Gastrocnemius medialis (tissue), 4 donors: ENCODE data around the gene ATG9B. TPM values are rescaled to one million over a fixed set of nuclear protein-coding genes. Genes with fewer than 3 reads are reported as not detected.

Experiments used
- ATAC-seq, 2 donors: fragments of 150-250 bp; one replicate each; pipeline ENCODE4 v1.9.1; 2016
- DNase-seq, 2 donors: peaks; one replicate each; pipeline ENCODE4 v3.0.0-alpha.2; 2019
- H3K27ac ChIP-seq, 4 donors: fragments of 200-600 bp; sonication (generic); 1 replicate in 1 of 4; 2 replicates in 3 of 4; pipeline ENCODE4 v1.5.1; 2016 to 2018; ENCODE audit warnings: mild to moderate bottlenecking in 2 of 4, moderate library complexity in 1 of 4
- H3K27me3 ChIP-seq, 3 donors: fragments of 200-600 bp; sonication (generic) in 2 of 3; 1 replicate in 1 of 3; 2 replicates in 2 of 3; pipeline versions ENCODE4 v1.5.1 to v1.6.0; 2016 to 2019; ENCODE audit warnings: mild to moderate bottlenecking in 1 of 3, moderate library complexity in 1 of 3
- H3K36me3 ChIP-seq, 2 donors: fragments of 200-600 bp; sonication (generic) in 1 of 2; one replicate each; pipeline ENCODE4 v1.5.1; 2017 to 2018
- H3K4me1 ChIP-seq, 2 donors: fragments of 200-600 bp; sonication (generic) in 1 of 2; one replicate each; pipeline ENCODE4 v1.5.1; 2016 to 2017; ENCODE audit warnings: mild to moderate bottlenecking in 2 of 2
- H3K4me3 ChIP-seq, 4 donors: fragments of 200-600 bp; sonication (generic) in 3 of 4; 1 replicate in 1 of 4; 2 replicates in 3 of 4; pipeline ENCODE4 v1.5.1; 2016 to 2019; ENCODE audit warnings: mild to moderate bottlenecking in 2 of 4
- H3K9me3 ChIP-seq, 3 donors: fragments of 200-600 bp; sonication (generic) in 2 of 3; 1 replicate in 1 of 3; 2 replicates in 2 of 3; pipeline ENCODE4 v1.5.1; 2016 to 2019
- POLR2A ChIP-seq, 2 donors: fragments of 450-650 bp; IDR thresholded peaks; one replicate each; pipeline ENCODE4 v1.6.1; 2017; ENCODE audit warnings: antibody characterized with exemption in 2 of 2, mild to moderate bottlenecking in 2 of 2, moderate library complexity in 2 of 2
- in situ Hi-C, 4 donors: fragments of 200-750 bp; cut with MboI; loops; one replicate each; pipeline versions ENCODE4 v1.15.0 to v1.8.0; 2017; ENCODE audit warnings: low sequenced_read_pairs in 4 of 4
- intact Hi-C: fragments of 100-400 bp; cut with DNase I; formaldehyde crosslinking; loops from one replicate; pipeline ENCODE4 v1.15.1; 2023; ENCODE audit warnings: low total_unique reads
- total RNA-seq, 4 donors: library from RNA; depleted of rRNA; stranded (reverse); fragments of >200 nt; gene quantifications; one replicate each; pipeline versions ENCODE4 v1.1.0 to v1.2.3, GENCODE V29; 2016
- TF ChIP-seq, protein P1 (sequence below), 5 experiments: fragments of 450-650 bp in 3 of 5; fragments of 200-600 bp in 2 of 5; sonication (generic) in 2 of 5; IDR thresholded peaks in 4 of 5; conservative IDR thresholded peaks in 1 of 5; 1 replicate in 4 of 5; 2 replicates in 1 of 5; pipeline ENCODE4 v1.5.1; 2016 to 2019; ENCODE audit warnings: antibody characterized with exemption in 5 of 5, mild to moderate bottlenecking in 3 of 5, moderate library complexity in 3 of 5

Gene ATG9B
- total RNA-seq, 4 donors from 2014 or later: 0.31 TPM; not detected in 3

DNA sequence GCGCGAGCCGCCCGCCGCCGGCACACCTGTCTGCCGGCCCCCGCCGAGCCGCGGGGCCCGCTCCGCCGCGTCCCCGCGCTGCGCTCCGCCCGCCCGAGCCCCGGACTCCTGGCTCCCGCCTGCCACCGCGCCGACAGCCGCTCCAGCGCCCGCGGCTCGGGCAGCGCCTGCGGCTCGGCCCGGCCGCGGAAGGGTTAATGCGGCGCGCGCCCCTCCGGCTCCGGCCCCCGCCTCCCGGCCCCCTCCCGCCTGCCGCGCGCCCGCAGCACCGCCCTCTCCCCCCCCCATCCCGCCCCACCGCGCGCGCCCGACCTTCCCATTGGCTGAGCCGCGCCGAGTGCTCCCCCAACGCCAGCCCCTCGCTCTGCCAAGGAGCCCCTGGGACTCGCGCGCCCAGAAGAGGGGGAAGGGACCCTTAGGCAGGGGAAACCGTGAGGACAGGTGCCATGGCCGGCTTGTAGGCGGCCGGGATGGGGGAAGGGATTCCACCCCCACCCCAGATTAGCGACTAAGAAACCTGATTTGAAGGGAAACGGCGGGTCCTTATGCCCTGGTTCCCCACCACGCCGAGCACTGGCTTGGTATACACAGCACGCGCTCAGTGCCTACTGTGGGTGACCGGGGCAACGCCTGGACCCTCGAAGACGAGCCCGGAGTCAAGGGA, 46.0 kb downstream of the ATG9B start, which contains the start of gene KCNH2:
KCNH2 (minus strand) TSS at position 196 of the 664 bp plus-strand sequence. CDS start 408 bp downstream, outside the sequence.
- H3K9me3 ChIP-seq: no peaks in the 10 kb centered on the region
- TF ChIP-seq, protein P1, sequence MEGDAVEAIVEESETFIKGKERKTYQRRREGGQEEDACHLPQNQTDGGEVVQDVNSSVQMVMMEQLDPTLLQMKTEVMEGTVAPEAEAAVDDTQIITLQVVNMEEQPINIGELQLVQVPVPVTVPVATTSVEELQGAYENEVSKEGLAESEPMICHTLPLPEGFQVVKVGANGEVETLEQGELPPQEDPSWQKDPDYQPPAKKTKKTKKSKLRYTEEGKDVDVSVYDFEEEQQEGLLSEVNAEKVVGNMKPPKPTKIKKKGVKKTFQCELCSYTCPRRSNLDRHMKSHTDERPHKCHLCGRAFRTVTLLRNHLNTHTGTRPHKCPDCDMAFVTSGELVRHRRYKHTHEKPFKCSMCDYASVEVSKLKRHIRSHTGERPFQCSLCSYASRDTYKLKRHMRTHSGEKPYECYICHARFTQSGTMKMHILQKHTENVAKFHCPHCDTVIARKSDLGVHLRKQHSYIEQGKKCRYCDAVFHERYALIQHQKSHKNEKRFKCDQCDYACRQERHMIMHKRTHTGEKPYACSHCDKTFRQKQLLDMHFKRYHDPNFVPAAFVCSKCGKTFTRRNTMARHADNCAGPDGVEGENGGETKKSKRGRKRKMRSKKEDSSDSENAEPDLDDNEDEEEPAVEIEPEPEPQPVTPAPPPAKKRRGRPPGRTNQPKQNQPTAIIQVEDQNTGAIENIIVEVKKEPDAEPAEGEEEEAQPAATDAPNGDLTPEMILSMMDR (IDR thresholded peaks at IDR 0.05 in 4 of 5, conservative IDR thresholded peaks at IDR 0.05 in 1 of 5): no peak
- no peak for TF ChIP-seq POLR2A (IDR thresholded peaks at IDR 0.05)
- DNase-seq: no peak
- H3K4me1 ChIP-seq: peaks cover 6 to 18% of the 10 kb centered on the region in 2 donors
- no peak within 1 kb of the TSS for H3K27ac ChIP-seq
- ATAC-seq: no peak
- in situ Hi-C loops (loop anchor here in 3 of 4 donors (25.0 kb wide), 1 partner anchor 191 kb away; no protein-coding TSS in a partner anchor), intact Hi-C loops (no loop called here)
- H3K36me3 ChIP-seq: no peaks in the 10 kb centered on the region
- peak within 1 kb of the TSS; percentile 39 to 55 (median 43) for H3K4me3 ChIP-seq
- H3K27me3 ChIP-seq: peaks cover 55 to 74% (median 62%) of the 10 kb centered on the region in 3 donors

DNA sequence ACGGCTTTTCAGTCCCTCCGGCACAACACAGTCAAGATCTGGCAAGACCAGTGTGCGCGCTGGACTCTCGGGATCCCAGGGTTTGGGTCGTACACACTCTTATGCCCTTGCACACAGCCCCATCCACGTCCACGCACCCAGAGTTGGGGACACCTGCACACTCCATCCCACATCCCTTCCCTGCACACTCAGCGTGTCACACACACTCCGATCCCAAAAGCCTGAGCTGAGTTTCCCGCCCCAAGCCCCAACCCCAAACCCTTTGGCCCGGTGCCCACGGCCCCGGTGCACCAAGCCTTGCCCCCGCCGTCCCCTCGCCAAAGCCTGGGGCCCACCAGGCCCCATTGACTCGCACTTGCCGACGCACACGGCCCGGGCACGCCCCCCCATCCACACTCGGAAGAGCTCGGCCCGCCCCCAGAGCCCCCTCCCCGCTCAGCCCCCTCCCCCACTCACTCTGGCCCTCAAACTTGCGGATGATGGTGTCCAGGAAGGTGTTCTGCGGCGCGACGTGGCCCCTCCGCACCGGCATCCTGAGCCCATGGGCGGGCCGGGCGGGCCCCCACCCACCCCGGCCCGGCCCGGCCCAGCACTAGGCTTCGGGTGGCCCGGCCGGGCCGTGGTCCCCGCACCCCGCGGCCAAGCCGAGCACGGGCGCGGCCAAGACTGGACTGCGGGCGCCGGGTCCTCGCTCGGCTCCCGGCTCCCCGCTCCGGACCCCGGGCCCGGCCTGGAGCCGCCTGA, 46.7 kb downstream of the ATG9B start:
- no peak for DNase-seq
- no peak overlapping the region for H3K27ac ChIP-seq
- H3K27me3 ChIP-seq: peaks cover 56 to 74% (median 63%) of the 10 kb centered on the region in 3 donors

DNA sequence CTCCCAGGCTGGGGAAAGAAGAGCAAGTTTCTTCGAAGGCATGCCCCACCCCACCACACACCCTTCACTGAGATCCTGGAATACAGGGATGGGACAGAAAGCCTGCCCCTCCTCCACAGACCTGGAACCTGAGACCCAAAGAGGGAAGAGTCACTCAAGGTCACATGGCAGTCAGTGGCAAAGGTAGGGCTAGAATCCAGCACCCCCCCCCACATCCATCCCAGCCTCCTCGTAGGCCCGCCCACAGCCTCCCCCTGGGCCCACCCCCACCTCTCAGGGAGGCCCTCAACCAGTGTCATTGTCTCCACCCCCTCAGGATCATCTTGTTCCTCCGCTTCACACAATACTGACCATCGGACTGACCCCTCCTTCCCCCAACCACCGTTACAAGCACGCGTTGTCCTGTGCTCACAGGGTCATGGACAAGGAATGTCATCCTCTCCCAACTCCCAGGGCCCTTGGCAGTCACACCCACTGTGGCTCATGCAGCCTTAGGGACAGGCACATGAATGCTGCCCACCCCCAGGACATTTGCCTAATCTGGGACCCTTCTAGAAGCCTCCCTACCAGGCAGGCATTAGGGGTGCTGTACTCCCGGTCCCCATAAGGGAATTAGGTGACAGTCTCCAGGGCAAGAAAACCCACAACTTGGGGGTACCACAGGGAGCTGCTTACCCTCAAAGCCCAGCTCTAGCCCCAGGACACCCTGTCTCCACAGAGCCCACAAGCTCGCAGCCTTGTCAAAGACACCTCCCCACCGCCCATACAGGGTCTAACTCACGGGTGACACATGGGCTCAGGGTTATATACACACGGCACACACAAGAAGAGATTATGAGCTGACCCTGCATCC, 47.5 kb downstream of the ATG9B start:
- no peak for DNase-seq
- no peak for TF ChIP-seq POLR2A (IDR thresholded peaks at IDR 0.05)
- TF ChIP-seq, protein P1 (IDR thresholded peaks at IDR 0.05 in 4 of 5, conservative IDR thresholded peaks at IDR 0.05 in 1 of 5): no peak
- in situ Hi-C loops: loop anchor here in 3 of 4 donors (25.0 kb wide), 1 partner anchor 189 kb away; no protein-coding TSS in a partner anchor
- Histone ChIP-seq H3K9me3 (no peaks in the 10 kb centered on the region), H3K4me3 (no peak overlapping the region), H3K27me3 (peaks cover 55 to 74% (median 68%) of the 10 kb centered on the region in 3 donors), H3K27ac (no peak overlapping the region), H3K4me1 (peaks cover 6 to 22% of the 10 kb centered on the region in 2 donors), H3K36me3 (no peaks in the 10 kb centered on the region)
- intact Hi-C loops: no loop called here
- no peak for ATAC-seq

More for the DNA sequence above, 46.7 kb downstream of the ATG9B start:
- H3K4me1 ChIP-seq: peaks cover 6 to 18% of the 10 kb centered on the region in 2 donors
- no peaks in the 10 kb centered on the region for H3K9me3 ChIP-seq
- H3K4me3 ChIP-seq: peak overlapping the region in 1 of 4 donors; percentile 18
- intact Hi-C loops: no loop called here
- in situ Hi-C loops: loop anchor here in 3 of 4 donors (25.0 kb wide), 1 partner anchor 190 kb away; no protein-coding TSS in a partner anchor
- ATAC-seq: no peak
- H3K36me3 ChIP-seq: no peaks in the 10 kb centered on the region
- TF ChIP-seq POLR2A (IDR thresholded peaks at IDR 0.05): no peak
- TF ChIP-seq, protein P1 (IDR thresholded peaks at IDR 0.05 in 4 of 5, conservative IDR thresholded peaks at IDR 0.05 in 1 of 5): no peak

DNA sequence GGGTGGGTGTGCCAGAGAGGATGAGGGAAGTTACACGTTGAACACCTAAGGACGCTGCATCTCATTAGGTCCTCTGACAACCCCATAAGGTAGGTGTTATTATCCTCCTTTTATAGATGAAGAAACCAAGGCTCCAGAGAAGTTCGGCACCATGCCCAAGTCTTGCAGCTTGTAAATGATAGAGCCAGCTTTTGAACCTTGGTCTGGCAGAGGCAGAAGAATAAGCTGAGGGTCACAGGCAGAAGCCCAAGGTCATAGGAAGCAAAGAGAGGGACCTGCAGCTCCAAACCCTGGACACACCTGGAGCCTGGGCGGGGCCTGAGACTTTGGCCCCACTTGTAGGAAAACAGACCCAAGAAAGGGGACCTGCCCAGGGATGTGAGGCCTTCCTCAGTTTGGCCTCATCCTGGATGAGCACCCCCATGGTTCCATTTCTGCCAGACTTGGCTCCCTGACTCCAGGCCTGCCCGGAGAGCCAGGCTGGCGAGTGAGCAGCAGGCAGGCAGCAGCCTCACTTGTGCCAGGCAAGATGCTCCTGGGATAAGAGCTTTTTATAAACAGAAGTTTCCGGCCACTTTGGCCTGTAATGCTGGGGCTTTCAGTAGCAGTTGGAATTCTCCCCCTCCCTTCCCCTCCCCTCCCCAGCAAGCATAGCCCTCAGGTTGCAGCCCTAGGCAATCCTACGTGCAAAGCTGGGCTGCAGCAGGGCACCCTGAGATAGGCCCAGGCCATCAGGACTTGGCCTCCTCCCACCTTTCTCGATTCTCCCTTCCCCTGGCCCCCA, 48.6 kb downstream of the ATG9B start:
- TF ChIP-seq, protein P1 (IDR thresholded peaks at IDR 0.05 in 4 of 5, conservative IDR thresholded peaks at IDR 0.05 in 1 of 5): no peak
- TF ChIP-seq POLR2A (IDR thresholded peaks at IDR 0.05): no peak

More for the DNA sequence above, 48.6 kb downstream of the ATG9B start:
- Histone ChIP-seq H3K27ac (no peak overlapping the region), H3K4me3 (no peak overlapping the region), H3K27me3 (peaks cover 53 to 75% (median 66%) of the 10 kb centered on the region in 3 donors), H3K36me3 (no peaks in the 10 kb centered on the region), H3K4me1 (peaks cover 6 to 26% of the 10 kb centered on the region in 2 donors), H3K9me3 (no peaks in the 10 kb centered on the region)
- intact Hi-C loops (no loop called here), in situ Hi-C loops (loop anchor here in 3 of 4 donors (25.0 kb wide), 1 partner anchor 188 kb away; no protein-coding TSS in a partner anchor)
- no peak for ATAC-seq
- DNase-seq: no peak
